Activated CD4-positive, alpha-beta T cell treated with anti-CD3 and anti-CD28 coated beads for 24 hours (primary cell): ENCODE results near the gene LRRC8E.
A peak's percentile ranks its signal among the peaks of the same experiment; 100 is the strongest.
"Not testable (repeated sequence)": the region's sequence is repeated elsewhere in the genome, so short reads cannot be mapped to it uniquely, and the experiment has no call there.

Source experiments
- DNase-seq, 2 donors: peaks; one replicate each; pipeline ENCODE4 v3.0.0-alpha.2; 2020; ENCODE audit warnings: low read depth in 2 of 2

The LRRC8E gene

DNA sequence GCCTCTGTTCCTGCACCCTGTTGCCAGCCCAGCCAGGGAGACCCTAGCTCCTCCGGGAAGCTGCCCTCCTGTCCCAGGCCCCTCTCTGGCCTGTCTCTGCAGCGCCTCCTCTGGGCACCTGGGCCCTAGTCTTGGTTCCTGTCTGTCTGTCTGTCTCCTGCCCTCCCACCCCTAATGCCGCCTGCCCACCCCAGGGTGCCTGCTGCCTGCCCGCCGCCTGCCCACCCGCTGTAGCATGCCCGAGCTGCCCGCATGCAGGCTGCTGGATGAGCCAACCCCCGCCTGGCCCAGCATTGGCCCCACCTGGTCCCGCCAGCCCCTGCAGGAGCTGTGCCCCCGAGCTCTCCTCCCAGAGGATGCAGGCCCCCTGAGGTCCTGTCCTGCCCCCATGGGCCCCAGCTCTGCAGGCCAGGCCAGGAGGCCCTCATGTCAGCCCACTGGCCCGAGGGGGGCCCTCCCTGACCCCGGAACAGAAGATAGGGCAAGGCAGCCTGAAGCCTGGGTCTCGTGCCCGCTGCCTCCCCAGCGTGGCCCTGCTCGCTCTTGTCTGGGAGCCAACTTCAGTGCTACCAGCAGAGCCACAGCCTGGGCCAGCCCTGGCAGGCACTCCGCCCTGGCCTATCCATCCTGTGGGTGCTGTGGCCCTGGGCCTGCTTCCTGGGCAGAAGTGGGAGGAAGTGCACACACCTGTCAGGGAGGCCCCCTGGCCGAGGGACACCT, 20.6 kb downstream of the LRRC8E start:
- no peak for DNase-seq

GRCh38 chr19:7909471-7910067, 21.3 kb downstream of the LRRC8E start:
- DNase-seq = no peak

GRCh38 chr19:7910321-7911161, 22.2 kb downstream of the LRRC8E start:
- DNase-seq = no peak

DNA sequence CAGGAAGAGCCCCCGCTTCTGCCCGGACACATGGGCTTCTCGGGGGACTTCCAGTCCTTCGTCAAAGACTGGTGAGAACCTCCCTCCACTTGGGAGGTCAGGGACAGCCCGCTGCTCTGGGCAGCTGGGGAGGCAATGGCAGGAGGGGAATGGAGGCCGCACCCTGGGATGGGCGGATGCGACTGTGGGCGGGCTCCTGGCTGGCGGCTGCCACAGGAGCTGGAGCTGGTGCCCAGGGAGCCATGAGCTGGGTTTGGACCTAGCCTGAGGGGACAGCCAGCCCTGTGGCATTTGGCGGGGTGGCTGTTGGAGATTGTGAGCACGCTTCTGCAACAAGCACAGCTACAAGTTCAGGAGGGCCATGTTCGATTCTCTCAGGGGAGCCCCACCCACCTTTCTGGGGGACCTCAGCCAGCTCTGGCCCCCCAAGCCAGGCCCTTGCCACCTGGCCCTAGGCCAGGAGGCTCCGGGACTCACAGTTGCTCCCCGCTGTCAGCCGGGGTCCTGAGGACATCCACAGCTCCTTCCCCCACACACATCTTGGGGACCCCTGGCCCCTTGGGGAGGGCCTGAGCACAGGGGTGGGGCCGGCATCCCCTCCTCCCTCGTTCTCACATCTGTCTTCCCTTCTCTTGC, 23.3 kb downstream of the LRRC8E start:
- DNase-seq = no peak

- no peak for DNase-seq
Measured at GRCh38 chr19:7912144-7912696, 23.9 kb downstream of the LRRC8E start.

- no peak for DNase-seq
Measured at GRCh38 chr19:7912697-7913564, 24.6 kb downstream of the LRRC8E start.

DNA sequence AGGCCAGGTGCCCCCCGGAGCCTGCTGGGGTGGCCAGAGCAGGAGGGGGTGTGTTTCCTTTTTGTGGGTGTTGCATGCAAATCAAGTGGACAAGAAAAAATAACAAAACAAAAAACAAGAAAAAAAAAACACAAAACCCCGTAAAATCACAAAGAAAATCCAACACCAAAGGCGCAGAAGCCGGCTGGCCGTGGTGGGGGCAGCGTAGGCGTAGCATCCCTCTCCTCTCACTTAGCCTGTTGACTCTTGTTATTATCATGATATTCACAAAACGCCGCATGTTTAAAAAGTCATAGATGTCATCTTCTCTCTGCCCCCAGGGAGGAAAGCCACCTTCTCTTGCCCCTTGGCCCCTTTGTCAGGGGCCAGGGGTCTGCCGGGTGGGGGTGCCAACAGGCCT, 25.3 kb downstream of the LRRC8E start:
- DNase-seq = no peak

DNA sequence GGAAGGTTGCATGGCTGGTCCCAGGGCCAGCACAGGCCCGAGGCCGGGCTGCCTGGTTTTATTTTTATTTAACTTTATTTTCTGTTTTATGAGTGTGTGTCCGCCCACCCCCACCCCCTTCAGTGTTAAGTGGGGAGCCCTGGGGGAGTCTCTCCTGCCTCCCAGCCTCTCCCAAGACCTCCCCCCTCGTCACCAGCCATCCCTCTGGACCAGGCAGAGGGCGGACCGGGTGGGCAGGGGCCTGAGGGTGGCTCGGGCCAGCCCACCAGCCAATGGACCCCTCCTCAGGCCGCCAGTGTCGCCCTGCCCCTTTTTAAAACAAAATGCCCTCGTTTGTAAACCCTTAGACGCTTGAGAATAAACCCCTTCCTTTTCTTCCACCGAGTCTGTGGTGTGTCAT, 25.8 kb downstream of the LRRC8E start:
- DNase-seq = no peak

GRCh38 chr19:7914598-7915045, 26.3 kb downstream of the LRRC8E start, which contains the start of gene TGFBR3L:
Gene TGFBR3L, plus strand, starts transcription at chr19:7914830.
- no peak for DNase-seq

- DNase-seq = no peak
Measured at GRCh38 chr19:7915250-7916102, 27.2 kb downstream of the LRRC8E start.

DNA sequence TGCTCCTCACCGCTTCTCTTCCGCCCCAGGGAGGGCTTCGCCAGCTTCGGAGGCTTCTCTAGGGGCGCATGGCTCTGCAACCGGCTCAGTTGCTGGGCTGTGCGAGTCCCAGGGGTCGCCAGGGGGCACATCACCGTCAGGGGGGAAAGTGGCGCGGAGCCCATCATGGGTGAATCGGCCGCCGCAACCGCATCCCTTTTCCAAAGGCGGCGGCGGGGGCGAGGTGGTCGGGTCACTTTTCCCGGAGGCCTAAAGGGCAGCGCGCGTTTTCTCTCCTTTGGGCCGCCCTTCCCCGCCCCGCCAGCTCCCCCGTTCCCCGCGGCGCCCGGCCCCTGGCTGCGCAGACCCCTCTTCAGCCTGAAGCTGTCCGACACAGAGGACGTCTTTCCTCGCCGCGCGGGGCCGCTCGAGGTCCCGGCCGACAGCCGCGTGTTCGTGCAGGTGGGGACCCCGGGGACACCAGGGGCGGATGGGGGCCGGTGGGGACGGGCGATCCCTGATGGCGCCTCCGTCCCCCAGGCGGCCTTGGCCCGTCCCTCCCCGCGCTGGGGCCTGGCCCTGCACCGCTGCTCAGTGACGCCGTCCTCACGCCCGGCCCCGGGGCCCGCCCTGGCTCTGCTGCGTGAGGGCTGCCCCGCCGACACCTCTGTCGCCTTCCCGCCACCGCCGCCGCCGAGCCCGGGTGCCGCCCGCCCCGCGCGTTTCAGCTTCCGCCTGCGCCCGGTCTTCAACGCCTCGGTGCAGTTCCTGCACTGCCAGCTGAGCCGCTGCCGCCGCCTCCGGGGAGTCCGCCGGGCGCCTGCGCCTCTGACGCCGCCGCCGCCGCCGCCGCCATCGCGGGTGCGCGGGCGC, 28.0 kb downstream of the LRRC8E start:
- peak in 1 of 2 donors; percentile 36 for DNase-seq

DNA sequence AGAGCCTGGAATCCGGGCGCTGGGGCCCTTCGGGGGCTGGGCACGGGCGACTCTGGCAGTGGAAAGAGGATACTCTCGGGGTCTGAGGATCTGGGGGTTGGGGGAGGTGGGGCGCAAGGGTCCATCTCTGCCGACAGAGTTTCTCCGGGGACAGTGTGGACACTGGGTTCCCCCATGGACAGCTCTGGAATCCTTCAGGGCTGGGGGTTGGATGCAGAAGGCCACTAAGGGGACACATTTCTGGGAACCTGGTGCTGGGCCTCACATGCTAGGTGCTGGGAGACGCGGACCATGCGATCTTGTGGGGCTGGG, 28.6 kb downstream of the LRRC8E start:
- no peak for DNase-seq

- no peak for DNase-seq
Measured at GRCh38 chr19:7917267-7918061, 29.2 kb downstream of the LRRC8E start.

DNA sequence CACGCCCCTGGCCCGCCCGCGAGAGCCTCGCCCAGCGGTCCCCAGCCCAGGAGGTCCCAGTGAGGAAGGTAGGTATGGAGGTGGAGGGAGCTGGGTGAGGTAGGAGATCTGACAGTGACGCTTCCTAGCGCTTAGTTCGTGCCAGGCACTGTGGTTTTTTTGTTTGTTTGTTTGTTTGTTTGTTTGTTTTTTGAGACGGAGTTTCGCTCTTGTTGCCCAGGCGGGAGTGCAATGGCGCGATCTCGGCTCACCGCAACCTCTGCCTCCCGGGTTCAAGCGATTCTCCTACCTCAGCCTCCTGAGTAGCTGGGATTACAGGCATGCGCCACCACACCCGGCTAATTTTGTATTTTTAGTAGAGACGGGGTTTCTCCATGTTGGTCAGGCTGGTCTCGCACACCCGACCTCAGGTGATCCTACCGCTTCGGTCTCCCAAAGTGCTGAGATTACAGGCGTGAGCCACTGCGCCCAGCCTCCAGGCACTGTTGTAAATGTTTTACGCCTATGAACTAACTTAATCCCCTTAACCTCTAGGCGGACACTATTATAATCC, 29.8 kb downstream of the LRRC8E start:
- DNase-seq = not testable (repeated sequence)

DNA sequence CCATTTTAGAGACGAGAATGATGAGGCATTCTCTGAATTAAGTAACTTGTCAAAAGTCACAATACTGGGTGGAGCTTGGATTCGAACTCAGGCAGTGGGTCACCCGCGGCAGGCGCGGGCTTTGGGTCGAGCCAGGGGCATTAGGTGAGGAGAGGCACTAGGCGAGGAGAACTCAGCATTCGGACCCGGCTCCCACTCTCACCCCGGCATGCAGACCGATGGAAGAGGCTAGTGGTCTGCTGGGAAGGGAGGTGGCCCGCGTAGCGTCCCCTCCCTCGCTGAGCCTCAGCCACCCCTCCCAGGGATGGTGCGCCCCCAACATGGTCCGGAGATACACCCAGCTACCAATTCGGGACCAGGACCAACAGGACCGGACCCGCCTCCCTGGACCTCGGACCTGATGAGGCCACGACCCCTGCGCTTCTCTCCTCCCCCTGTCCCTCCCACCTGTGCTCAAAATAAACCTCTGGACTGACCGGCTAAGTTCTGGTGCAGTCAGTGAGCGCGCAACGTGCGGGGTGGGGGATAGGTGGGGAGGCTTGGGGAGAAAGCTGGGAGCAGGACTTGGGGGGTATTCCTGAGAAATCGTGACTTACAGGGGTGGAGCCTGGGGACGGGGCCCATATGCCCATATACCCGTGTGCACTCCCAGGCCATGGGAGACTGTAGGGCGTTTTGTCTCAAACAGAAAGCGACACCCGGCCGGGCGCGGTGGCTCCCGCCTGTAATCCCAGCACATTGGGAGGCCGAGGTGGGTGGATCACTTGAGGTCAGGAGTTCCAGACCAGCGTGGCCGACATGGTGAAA, 30.5 kb downstream of the LRRC8E start:
- no peak for DNase-seq

- DNase-seq = peak; percentile 92 to 96
Measured at GRCh38 chr19:7919610-7920518, 31.6 kb downstream of the LRRC8E start, which contains the start of gene SNAPC2. Gene SNAPC2, plus strand, starts transcription at chr19:7920338. Its CDS starts 29 bp downstream, at chr19:7920367.
